GM12865 (cell line): ENCODE results near the gene SMARCA5.

Source experiments
- DNase-seq: peaks from one replicate; pipeline ENCODE4 v3.0.0; 2010; ENCODE audit warnings: low read depth
- H3K4me3 ChIP-seq: 2 replicates; pipeline ENCODE4 v1.5.1; 2011; ENCODE audit warnings: mild to moderate bottlenecking, low read depth, low read length, control low read depth
- CTCF ChIP-seq: IDR thresholded peaks from 2 replicates; pipeline ENCODE4 v1.5.1; 2011; ENCODE audit warnings: low read length, control low read depth, low read depth, inconsistent platforms; ENCODE audit not compliant: insufficient read depth; ENCODE audit errors: missing control alignments

Gene SMARCA5

GRCh38 chr4:143558286-143558685, 44.8 kb downstream of the SMARCA5 start:
- H3K4me3 ChIP-seq: no peak overlapping the region
- DNase-seq: no peak
- no peak for TF ChIP-seq CTCF

GRCh38 chr4:143558823-143559756, 45.6 kb downstream of the SMARCA5 start:
- peak; percentile 58 for TF ChIP-seq CTCF

GRCh38 chr4:143559757-143560147, 46.2 kb downstream of the SMARCA5 start:
- peak; percentile 49 for DNase-seq
- TF ChIP-seq CTCF: peak; percentile 23
- peak overlapping the region; percentile 86 for H3K4me3 ChIP-seq

More at GRCh38 chr4:143558823-143559756, 45.6 kb downstream of the SMARCA5 start:
- DNase-seq: peak; percentile 83
- peak overlapping the region; percentile 86 for H3K4me3 ChIP-seq

GRCh38 chr4:143564472-143564871, 51.0 kb downstream of the SMARCA5 start:
- no peak overlapping the region for H3K4me3 ChIP-seq
- no peak for TF ChIP-seq CTCF
- DNase-seq: no peak

GRCh38 chr4:143575331-143575730, 61.8 kb downstream of the SMARCA5 start:
- no peak for DNase-seq
- no peak overlapping the region for H3K4me3 ChIP-seq
- no peak for TF ChIP-seq CTCF

- no peak for DNase-seq
Measured at GRCh38 chr4:143581331-143581946, 67.9 kb downstream of the SMARCA5 start.

More at GRCh38 chr4:143581331-143581946, 67.9 kb downstream of the SMARCA5 start:
- TF ChIP-seq CTCF: no peak
- H3K4me3 ChIP-seq: no peak overlapping the region
